Measurements from ENCODE around the gene UST. TPM values are rescaled to one million over a fixed set of nuclear protein-coding genes. Genes with fewer than 3 reads are reported as not detected.

Gene UST
- total RNA-seq, 4 donors from 2014 or later: 4.8 to 9.0 (median 7.8) TPM

- peaks cover 27 to 42% (median 33%) of the 10 kb centered on the region in 4 donors for H3K4me1 ChIP-seq
- no peak for DNase-seq
- H3K27me3 ChIP-seq: no peaks in the 10 kb centered on the region
- in situ Hi-C loops (cut with MboI; ENCODE audit: low pct_ligation_motif_present in 1 of 4, low pct_unique_long_range_greater_than_20kb in 1 of 4, low sequenced_read_pairs in 3 of 4): no loop called here
- intact Hi-C loops (cut with DNase I; ENCODE audit: low total_unique reads): no loop called here
- H3K9me3 ChIP-seq: no peaks in the 10 kb centered on the region
- no peaks in the 10 kb centered on the region for H3K36me3 ChIP-seq
- WGBS, 2 donors (ENCODE audit: low coverage in 1 of 2): 80 to 87% methylated on average over 3 to 5 of the region's 5 CpGs
- H3K27ac ChIP-seq: no peak overlapping the region
- no peak for TF ChIP-seq POLR2AphosphoS5 (IDR thresholded peaks at IDR 0.05)
- no peak for TF ChIP-seq POLR2A (IDR thresholded peaks at IDR 0.05)
- no peak for TF ChIP-seq EP300 (IDR thresholded peaks at IDR 0.05; ENCODE audit: low read depth)
- no peak for TF ChIP-seq CTCF (IDR thresholded peaks at IDR 0.05)
- H3K4me3 ChIP-seq: no peak overlapping the region
Observed at GRCh38 chr6:149064001-149064659, 317.3 kb downstream of the UST start.

- intact Hi-C loops (cut with DNase I; ENCODE audit: low total_unique reads): no loop called here
- in situ Hi-C loops (cut with MboI; ENCODE audit: low pct_ligation_motif_present in 1 of 4, low pct_unique_long_range_greater_than_20kb in 1 of 4, low sequenced_read_pairs in 3 of 4): no loop called here
- no peak for TF ChIP-seq POLR2A (IDR thresholded peaks at IDR 0.05)
- no peak for TF ChIP-seq POLR2AphosphoS5 (IDR thresholded peaks at IDR 0.05)
- no peak for TF ChIP-seq EP300 (IDR thresholded peaks at IDR 0.05; ENCODE audit: low read depth)
- no peak for TF ChIP-seq CTCF (IDR thresholded peaks at IDR 0.05)
- no peaks in the 10 kb centered on the region for H3K36me3 ChIP-seq
- no peak overlapping the region for H3K27ac ChIP-seq
- H3K4me3 ChIP-seq: no peak overlapping the region
- H3K4me1 ChIP-seq: peaks cover 24 to 38% (median 30%) of the 10 kb centered on the region in 4 donors
- DNase-seq: no peak
- H3K9me3 ChIP-seq: no peaks in the 10 kb centered on the region
- 70 to 81% methylated on average over 4 to 7 of the region's 7 CpGs for WGBS, 2 donors (ENCODE audit: low coverage in 1 of 2)
- no peaks in the 10 kb centered on the region for H3K27me3 ChIP-seq
Observed at GRCh38 chr6:149064660-149065015, 317.8 kb downstream of the UST start.

GRCh38 chr6:149065121-149065520 is 318.3 kb downstream of the UST start:
- H3K9me3 ChIP-seq: no peaks in the 10 kb centered on the region
- no peak overlapping the region for H3K4me3 ChIP-seq
- H3K27ac ChIP-seq: no peak overlapping the region
- peaks cover 19 to 33% (median 25%) of the 10 kb centered on the region in 4 donors for H3K4me1 ChIP-seq
- H3K27me3 ChIP-seq: no peaks in the 10 kb centered on the region
- TF ChIP-seq CTCF (IDR thresholded peaks at IDR 0.05) (no peak), POLR2A (IDR thresholded peaks at IDR 0.05) (no peak), EP300 (IDR thresholded peaks at IDR 0.05; ENCODE audit: low read depth) (no peak), POLR2AphosphoS5 (IDR thresholded peaks at IDR 0.05) (no peak)
- no peaks in the 10 kb centered on the region for H3K36me3 ChIP-seq
- no peak for DNase-seq
- WGBS, 2 donors (ENCODE audit: low coverage in 1 of 2): 85 to 96% methylated on average over 4 of the region's 4 CpGs
- in situ Hi-C loops (cut with MboI; ENCODE audit: low pct_ligation_motif_present in 1 of 4, low pct_unique_long_range_greater_than_20kb in 1 of 4, low sequenced_read_pairs in 3 of 4): no loop called here
- intact Hi-C loops (cut with DNase I; ENCODE audit: low total_unique reads): no loop called here

GRCh38 chr6:149065658-149066556 is 319.1 kb downstream of the UST start:
- no peaks in the 10 kb centered on the region for H3K27me3 ChIP-seq
- in situ Hi-C loops (cut with MboI; ENCODE audit: low pct_ligation_motif_present in 1 of 4, low pct_unique_long_range_greater_than_20kb in 1 of 4, low sequenced_read_pairs in 3 of 4) (no loop called here), intact Hi-C loops (cut with DNase I; ENCODE audit: low total_unique reads) (no loop called here)
- H3K4me3 ChIP-seq: no peak overlapping the region
- peaks cover 12 to 25% (median 18%) of the 10 kb centered on the region in 4 donors for H3K4me1 ChIP-seq
- no peaks in the 10 kb centered on the region for H3K9me3 ChIP-seq
- WGBS, 2 donors (ENCODE audit: low coverage in 1 of 2): 63 to 84% methylated on average over 8 of the region's 8 CpGs
- DNase-seq: no peak
- no peak for TF ChIP-seq POLR2AphosphoS5 (IDR thresholded peaks at IDR 0.05)
- no peak for TF ChIP-seq EP300 (IDR thresholded peaks at IDR 0.05; ENCODE audit: low read depth)
- TF ChIP-seq CTCF (IDR thresholded peaks at IDR 0.05): no peak
- TF ChIP-seq POLR2A (IDR thresholded peaks at IDR 0.05): no peak
- peak overlapping the region; percentile 9 to 49 (median 26) for H3K27ac ChIP-seq
- no peaks in the 10 kb centered on the region for H3K36me3 ChIP-seq
